ENCODE measurements around the gene THBS3.

Gene THBS3

DNA sequence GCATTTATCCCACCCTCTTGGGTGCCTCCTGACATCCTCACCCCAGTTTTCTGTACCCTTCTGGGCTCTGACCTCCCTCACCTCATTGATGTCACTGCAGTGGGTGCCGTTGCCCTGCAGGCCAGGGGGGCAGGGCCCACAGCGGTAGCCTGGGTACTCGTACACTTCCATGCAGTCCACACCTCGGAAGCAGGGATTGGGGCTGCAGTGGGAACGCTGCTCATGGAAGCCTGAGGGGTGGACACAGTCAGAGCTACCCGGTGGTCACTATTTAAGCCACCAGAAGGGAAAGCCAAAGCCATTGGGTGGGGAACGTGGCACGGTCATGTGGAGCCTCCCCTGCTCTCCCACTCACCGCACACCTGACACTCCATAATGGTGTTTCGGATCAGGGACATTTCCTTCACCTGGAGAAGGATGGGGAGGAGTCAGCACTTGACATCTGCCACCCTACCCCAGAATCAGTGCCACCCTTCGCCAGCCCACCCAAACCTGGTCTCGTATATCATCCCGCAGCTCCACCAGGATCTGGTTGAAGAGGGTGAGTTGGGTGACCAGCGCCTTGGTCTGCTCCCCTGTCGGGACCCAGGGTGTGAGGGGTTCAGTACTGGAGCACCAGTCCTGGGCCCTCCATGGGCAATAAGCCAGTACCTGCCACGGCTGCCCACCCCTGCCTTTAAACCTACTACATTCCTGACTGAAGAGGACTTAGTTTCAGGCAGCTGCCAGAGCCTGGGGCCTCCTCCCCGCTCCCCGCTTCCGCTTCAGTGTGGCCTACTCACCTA is 4.8 kb downstream of the THBS3 start:
- TF ChIP-seq ZBTB7A (IDR thresholded peaks at IDR 0.05; ENCODE audit: low read depth) (no peak), FOXM1 (IDR thresholded peaks at IDR 0.05; ENCODE audit: borderline replicate concordance, low read depth) (no peak), TEAD4 (IDR thresholded peaks at IDR 0.05) (no peak), NFIC (IDR thresholded peaks at IDR 0.05) (no peak), EP300 (IDR thresholded peaks at IDR 0.05; ENCODE audit: borderline replicate concordance) (no peak), RAD21 (IDR thresholded peaks at IDR 0.05; ENCODE audit: low read depth) (no peak), CEBPB (IDR thresholded peaks at IDR 0.05) (no peak), YY1 (IDR thresholded peaks at IDR 0.05; ENCODE audit: low read depth) (no peak), TCF12 (IDR thresholded peaks at IDR 0.05; ENCODE audit: low read depth) (no peak), TAF1 (IDR thresholded peaks at IDR 0.05; ENCODE audit: low read depth) (no peak)
- TF ChIP-seq, protein P1, sequence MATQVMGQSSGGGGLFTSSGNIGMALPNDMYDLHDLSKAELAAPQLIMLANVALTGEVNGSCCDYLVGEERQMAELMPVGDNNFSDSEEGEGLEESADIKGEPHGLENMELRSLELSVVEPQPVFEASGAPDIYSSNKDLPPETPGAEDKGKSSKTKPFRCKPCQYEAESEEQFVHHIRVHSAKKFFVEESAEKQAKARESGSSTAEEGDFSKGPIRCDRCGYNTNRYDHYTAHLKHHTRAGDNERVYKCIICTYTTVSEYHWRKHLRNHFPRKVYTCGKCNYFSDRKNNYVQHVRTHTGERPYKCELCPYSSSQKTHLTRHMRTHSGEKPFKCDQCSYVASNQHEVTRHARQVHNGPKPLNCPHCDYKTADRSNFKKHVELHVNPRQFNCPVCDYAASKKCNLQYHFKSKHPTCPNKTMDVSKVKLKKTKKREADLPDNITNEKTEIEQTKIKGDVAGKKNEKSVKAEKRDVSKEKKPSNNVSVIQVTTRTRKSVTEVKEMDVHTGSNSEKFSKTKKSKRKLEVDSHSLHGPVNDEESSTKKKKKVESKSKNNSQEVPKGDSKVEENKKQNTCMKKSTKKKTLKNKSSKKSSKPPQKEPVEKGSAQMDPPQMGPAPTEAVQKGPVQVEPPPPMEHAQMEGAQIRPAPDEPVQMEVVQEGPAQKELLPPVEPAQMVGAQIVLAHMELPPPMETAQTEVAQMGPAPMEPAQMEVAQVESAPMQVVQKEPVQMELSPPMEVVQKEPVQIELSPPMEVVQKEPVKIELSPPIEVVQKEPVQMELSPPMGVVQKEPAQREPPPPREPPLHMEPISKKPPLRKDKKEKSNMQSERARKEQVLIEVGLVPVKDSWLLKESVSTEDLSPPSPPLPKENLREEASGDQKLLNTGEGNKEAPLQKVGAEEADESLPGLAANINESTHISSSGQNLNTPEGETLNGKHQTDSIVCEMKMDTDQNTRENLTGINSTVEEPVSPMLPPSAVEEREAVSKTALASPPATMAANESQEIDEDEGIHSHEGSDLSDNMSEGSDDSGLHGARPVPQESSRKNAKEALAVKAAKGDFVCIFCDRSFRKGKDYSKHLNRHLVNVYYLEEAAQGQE (IDR thresholded peaks at IDR 0.05; ENCODE audit: low read depth), result no peak

DNA sequence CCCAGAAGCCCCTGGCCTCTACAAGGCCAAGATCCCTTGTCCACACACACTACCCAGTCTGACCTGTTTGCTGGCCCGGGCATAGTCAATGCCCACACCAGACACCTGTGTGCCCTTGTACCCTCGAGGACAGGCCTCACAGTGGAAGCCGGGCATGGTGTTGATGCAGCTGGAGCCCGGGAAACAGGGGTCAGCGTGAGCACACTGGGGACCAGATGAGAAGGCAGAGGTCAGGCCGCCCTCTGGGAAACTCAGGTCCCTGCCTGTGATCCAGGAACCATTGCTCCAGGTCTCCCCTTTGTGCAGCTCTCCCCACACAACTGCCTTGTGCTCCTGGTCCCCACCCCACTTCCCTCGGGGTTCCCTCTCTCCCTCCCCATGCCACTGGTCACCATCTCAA is 5.5 kb downstream of the THBS3 start:
- TF ChIP-seq TEAD4 (IDR thresholded peaks at IDR 0.05) (no peak), CEBPB (IDR thresholded peaks at IDR 0.05) (no peak), EGR1 (IDR thresholded peaks at IDR 0.05) (no peak), RAD21 (IDR thresholded peaks at IDR 0.05; ENCODE audit: low read depth) (no peak), EP300 (IDR thresholded peaks at IDR 0.05; ENCODE audit: borderline replicate concordance) (no peak), ZBTB7A (IDR thresholded peaks at IDR 0.05; ENCODE audit: low read depth) (no peak), FOXM1 (IDR thresholded peaks at IDR 0.05; ENCODE audit: borderline replicate concordance, low read depth) (no peak), CREB1 (IDR thresholded peaks at IDR 0.05; ENCODE audit: low read depth) (no peak), NFIC (IDR thresholded peaks at IDR 0.05) (no peak), MAX (IDR thresholded peaks at IDR 0.05) (no peak), TCF12 (IDR thresholded peaks at IDR 0.05; ENCODE audit: low read depth) (no peak), TAF1 (IDR thresholded peaks at IDR 0.05; ENCODE audit: low read depth) (no peak), YY1 (IDR thresholded peaks at IDR 0.05; ENCODE audit: low read depth) (no peak)
- TF ChIP-seq, protein P1 (IDR thresholded peaks at IDR 0.05; ENCODE audit: low read depth), result no peak
- TF ChIP-seq, protein P2, sequence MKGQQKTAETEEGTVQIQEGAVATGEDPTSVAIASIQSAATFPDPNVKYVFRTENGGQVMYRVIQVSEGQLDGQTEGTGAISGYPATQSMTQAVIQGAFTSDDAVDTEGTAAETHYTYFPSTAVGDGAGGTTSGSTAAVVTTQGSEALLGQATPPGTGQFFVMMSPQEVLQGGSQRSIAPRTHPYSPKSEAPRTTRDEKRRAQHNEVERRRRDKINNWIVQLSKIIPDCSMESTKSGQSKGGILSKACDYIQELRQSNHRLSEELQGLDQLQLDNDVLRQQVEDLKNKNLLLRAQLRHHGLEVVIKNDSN (IDR thresholded peaks at IDR 0.05), result no peak

- TF ChIP-seq CREB1 (IDR thresholded peaks at IDR 0.05; ENCODE audit: low read depth) (no peak), TCF12 (IDR thresholded peaks at IDR 0.05; ENCODE audit: low read depth) (no peak), EGR1 (IDR thresholded peaks at IDR 0.05) (no peak), ZBTB7A (IDR thresholded peaks at IDR 0.05; ENCODE audit: low read depth) (no peak), TAF1 (IDR thresholded peaks at IDR 0.05; ENCODE audit: low read depth) (no peak)
- TF ChIP-seq, protein P1 (IDR thresholded peaks at IDR 0.05; ENCODE audit: low read depth), result no peak
These were observed 6.8 kb downstream of the THBS3 start for GRCh38 chr1:155200920-155201319.

DNA sequence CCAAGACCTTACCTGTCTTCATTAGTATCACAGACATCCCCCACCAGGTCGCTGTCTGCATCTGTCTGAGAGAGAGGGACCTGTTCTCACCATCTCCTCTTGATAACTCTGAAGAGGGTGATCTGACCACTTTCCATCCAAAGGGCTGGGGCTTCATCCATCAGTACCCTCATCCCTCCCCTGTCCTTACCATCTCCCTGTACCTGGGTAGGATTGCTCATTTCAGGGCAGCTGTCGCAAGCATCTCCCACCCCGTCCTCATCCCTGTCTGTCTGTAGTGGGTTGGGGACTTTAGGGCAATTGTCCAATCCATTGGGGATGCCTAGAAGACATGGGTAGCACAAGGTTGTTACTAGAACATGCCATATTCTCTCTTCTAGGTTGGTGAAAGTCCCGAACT is 7.9 kb downstream of the THBS3 start:
- TF ChIP-seq, protein P1 (IDR thresholded peaks at IDR 0.05; ENCODE audit: low read depth), result no peak
- TF ChIP-seq ZBTB7A (IDR thresholded peaks at IDR 0.05; ENCODE audit: low read depth), result no peak
- no peak for TF ChIP-seq NFIC (IDR thresholded peaks at IDR 0.05)
- no peak for TF ChIP-seq TEAD4 (IDR thresholded peaks at IDR 0.05)
- TF ChIP-seq TAF1 (IDR thresholded peaks at IDR 0.05; ENCODE audit: low read depth), result no peak
- TF ChIP-seq TCF12 (IDR thresholded peaks at IDR 0.05; ENCODE audit: low read depth), result no peak
- TF ChIP-seq EGR1 (IDR thresholded peaks at IDR 0.05), result no peak
- TF ChIP-seq, protein P2 (IDR thresholded peaks at IDR 0.05), result no peak
- no peak for TF ChIP-seq FOXM1 (IDR thresholded peaks at IDR 0.05; ENCODE audit: borderline replicate concordance, low read depth)
- TF ChIP-seq CEBPB (IDR thresholded peaks at IDR 0.05), result no peak
- TF ChIP-seq YY1 (IDR thresholded peaks at IDR 0.05; ENCODE audit: low read depth), result no peak
- no peak for TF ChIP-seq MAX (IDR thresholded peaks at IDR 0.05)
- TF ChIP-seq EP300 (IDR thresholded peaks at IDR 0.05; ENCODE audit: borderline replicate concordance), result no peak
- no peak for TF ChIP-seq CREB1 (IDR thresholded peaks at IDR 0.05; ENCODE audit: low read depth)
- TF ChIP-seq RAD21 (IDR thresholded peaks at IDR 0.05; ENCODE audit: low read depth), result no peak
